GM12875 (cell line): Measurements from ENCODE around the gene ARFGAP3.
"Not testable (repeated sequence)": the region's sequence is repeated elsewhere in the genome, so short reads cannot be mapped to it uniquely, and the experiment has no call there.

ENCODE experiments used
- H3K4me3 ChIP-seq: one replicate; pipeline ENCODE4 v1.5.1; 2011; ENCODE audit warnings: low read depth, low read length, control low read depth
- CTCF ChIP-seq: IDR thresholded peaks from 2 replicates; pipeline ENCODE4 v1.5.1; 2011; ENCODE audit warnings: low read depth, mild to moderate bottlenecking, control low read depth, inconsistent platforms, low read length, moderate library complexity, borderline replicate concordance; ENCODE audit not compliant: insufficient read depth

The ARFGAP3 gene

GRCh38 chr22:42754658-42755057 lies 102.4 kb downstream of the ARFGAP3 start:
- no peak overlapping the region for H3K4me3 ChIP-seq
- TF ChIP-seq CTCF, result no peak

DNA sequence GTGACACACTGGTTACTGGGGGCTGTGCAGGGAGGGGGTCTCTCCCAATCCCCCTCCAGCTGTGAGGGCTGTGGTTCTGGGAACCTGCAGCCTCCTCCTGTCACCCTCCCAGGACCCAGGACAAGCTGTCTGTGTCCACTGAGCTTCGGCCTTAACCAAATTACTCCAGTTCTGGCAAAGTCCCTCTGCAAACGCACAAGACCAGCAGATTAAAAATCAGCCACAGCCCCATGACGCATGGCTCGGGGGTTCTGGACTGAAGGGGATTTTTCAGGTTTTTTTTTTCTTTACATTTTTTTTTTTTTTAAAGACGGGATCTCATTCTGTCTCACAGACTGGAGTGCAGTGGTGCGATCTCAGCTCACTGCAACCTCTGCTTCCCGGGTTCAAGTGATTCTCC lies 104.2 kb downstream of the ARFGAP3 start:
- H3K4me3 ChIP-seq, result no peak overlapping the region
- TF ChIP-seq CTCF, result no peak

- no peak for TF ChIP-seq CTCF
- no peak overlapping the region for H3K4me3 ChIP-seq
These were observed 104.8 kb downstream of the ARFGAP3 start for GRCh38 chr22:42752230-42752746.

DNA sequence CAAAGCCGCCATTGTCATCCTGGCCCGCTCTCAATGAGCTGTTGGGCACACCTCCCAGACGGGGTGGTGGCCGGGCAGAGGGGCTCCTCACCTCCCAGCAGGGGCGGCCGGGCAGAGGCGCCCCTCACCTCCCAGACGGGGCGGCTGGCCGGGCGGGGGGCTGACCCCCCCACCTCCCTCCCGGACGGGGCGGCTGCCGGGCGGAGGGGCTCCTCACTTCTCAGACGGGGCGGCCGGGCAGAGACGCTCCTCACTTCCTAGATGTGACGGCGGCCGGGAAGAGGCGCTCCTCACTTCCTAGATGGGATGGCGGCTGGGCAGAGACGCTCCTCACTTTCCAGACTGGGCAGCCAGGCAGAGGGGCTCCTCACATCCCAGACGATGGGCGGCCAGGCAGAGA lies 106.7 kb downstream of the ARFGAP3 start:
- not testable (repeated sequence) for H3K4me3 ChIP-seq

DNA sequence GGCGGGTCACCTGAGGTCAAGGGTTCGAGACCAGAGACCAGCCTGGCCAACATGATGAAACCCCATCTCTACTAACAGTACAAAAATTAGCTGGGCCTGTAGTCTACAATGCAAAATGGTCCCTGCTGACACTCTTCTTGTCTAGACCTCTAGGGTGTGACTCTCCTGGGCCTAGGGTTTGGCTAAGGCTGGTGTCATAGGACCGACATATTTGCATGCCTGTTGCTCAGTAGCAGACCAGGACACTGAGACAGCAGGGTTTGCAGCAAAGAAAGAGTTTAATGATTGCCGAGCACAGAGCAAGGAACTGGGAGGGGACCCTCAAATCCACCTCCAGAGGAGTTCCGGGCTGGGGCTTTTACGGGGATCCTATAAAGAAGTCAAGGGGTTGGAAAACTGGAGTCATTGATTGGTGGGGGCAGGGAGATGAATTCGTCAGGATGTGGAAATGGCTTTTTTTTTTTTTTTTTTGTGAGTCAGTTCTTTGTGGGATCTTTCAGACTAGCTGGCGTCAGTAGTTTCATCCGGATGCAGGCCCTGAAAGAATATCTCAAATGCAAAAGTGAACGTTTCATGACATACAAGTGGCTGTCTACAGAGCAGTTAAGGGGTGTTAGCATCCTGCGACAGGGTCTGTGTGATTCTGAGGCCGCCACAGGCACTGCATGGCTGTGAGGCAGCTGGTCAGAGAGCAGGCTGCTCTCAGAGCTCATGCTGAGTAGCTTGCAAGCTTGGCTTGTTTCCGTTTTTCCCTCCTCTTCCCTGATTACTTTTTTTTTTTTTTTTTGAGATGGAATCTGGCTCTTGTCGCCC lies 109.2 kb downstream of the ARFGAP3 start:
- H3K4me3 ChIP-seq, result no peak overlapping the region
- TF ChIP-seq CTCF, result no peak
